GM23248 (cell line): ENCODE results near the gene MAP3K1.

ENCODE experiments used
- EZH2 ChIP-seq: fragments of 200-600 bp; sonication (generic); IDR thresholded peaks from 2 replicates; pipeline ENCODE4 v1.6.1; 2018; ENCODE audit warnings: antibody characterized with exemption, mild to moderate bottlenecking; ENCODE audit not compliant: insufficient read depth, poor library complexity, severe bottlenecking
- EZH2phosphoT487 ChIP-seq: fragments of 200-600 bp; sonication (generic); IDR thresholded peaks from 2 replicates; pipeline ENCODE4 v1.6.1; 2018; ENCODE audit warnings: antibody characterized with exemption, moderate library complexity, mild to moderate bottlenecking, low read depth; ENCODE audit not compliant: insufficient read depth

- TF ChIP-seq EZH2 (no peak), EZH2phosphoT487 (no peak)
These were observed 40.4 kb upstream of the MAP3K1 start for GRCh38 chr5:56774957-56775356.
